SH-SY5Y (cell line): Measurements from ENCODE around the gene MRPL20.

Source experiments
- GATA2 ChIP-seq: IDR thresholded peaks from 2 replicates; pipeline ENCODE4 v1.6.1; 2011; ENCODE audit warnings: mild to moderate bottlenecking, low read depth, low read length
- GATA3 ChIP-seq: IDR thresholded peaks from 2 replicates; pipeline ENCODE4 v1.6.1; 2011; ENCODE audit warnings: low read depth, mild to moderate bottlenecking, low read length, moderate library complexity

MRPL20 gene

GRCh38 chr1:1420654-1421141 is 13.6 kb upstream of the MRPL20 start:
- TF ChIP-seq GATA3 (no peak), GATA2 (no peak)

- TF ChIP-seq GATA2 (no peak), GATA3 (no peak)
These were observed 12.9 kb upstream of the MRPL20 start for GRCh38 chr1:1419813-1420653.

DNA sequence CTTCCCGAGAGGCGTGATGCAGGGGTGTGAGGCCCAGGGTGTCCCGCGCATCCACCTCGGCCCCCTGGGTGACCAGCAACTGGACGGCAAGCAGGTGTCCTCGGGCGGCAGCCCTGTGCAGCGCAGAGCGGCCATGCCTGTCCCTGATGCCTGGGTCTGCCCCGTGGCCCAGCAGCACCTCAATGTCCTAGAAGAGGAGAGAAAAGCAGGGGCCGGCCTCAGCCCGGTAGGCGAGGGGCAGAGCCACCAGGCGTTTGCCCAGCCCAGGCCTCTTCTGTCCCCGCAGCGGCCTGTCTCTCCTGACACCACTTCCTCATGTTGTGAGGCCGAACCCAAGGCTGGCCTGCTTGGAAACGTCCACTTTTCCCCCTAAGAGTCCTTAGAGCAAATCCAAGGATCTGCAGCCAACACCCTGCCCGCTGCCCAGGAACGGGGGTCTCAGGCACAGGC is 12.3 kb upstream of the MRPL20 start:
- TF ChIP-seq GATA3 (no peak), GATA2 (no peak)

- no peak for TF ChIP-seq GATA2
- no peak for TF ChIP-seq GATA3
These were observed 11.6 kb upstream of the MRPL20 start for GRCh38 chr1:1418464-1419362.

DNA sequence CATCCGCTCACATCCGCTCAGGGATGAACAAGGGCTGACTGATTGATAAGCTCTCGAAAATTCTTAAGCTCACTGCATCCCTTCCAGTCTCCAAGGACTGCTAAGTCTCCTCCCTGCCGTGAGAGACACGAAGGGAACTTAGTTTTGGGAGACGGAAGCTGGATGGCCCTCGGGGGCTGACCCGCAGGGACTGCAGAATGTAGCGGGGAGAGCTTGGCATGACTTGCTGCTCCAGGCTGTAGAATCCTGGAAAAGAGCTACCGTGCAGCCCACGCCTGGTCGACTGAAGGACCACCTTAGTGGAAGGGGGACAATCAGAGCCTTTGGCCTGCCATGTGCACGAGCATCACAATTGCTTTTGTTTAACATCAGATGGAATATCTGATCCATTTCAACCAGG is 8.7 kb upstream of the MRPL20 start:
- TF ChIP-seq GATA3, result no peak
- TF ChIP-seq GATA2, result no peak

- TF ChIP-seq GATA2 (no peak), GATA3 (no peak)
These were observed 4.5 kb upstream of the MRPL20 start for GRCh38 chr1:1411626-1412025.

GRCh38 chr1:1407636-1408318 is 684 bp upstream of the MRPL20 start:
- TF ChIP-seq GATA3, result no peak
- no peak for TF ChIP-seq GATA2

DNA sequence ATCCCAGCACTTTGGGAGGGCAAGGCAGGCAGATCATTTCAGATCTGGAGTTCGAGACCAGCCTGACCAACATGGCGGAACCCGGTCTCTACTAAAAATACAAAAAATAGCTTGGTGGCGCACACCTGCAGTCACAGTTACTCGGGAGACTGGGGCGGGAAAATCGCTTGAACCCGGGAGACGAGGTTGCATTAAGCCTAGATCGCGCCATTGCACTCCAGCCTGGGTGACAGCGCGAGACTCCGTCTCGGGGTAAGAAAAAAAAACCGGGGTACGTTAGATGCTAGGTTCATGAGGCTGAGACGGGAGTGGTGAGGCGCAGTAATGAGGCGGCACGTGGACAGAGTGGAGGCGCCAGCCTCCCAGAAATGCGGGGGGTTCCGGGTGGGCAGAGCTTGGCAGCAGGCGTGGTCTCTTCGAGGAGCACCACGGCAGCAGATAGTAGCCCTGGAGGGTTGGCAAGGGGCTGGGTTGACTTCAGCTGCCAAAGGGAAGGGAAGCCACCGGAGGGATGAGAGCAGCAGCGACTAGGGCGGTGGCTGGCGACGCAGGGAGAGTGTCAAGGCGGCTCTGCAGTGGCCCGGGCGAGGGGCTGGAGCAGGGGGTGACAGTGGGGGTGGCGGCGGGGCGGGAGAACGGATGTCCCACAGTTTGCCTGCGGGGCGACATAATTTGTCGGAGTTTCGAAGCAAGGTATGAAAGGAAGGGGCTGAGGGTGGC is 832 bp downstream of the MRPL20 start:
- TF ChIP-seq GATA2 (no peak), GATA3 (no peak)

GRCh38 chr1:1403653-1404052 is 3.4 kb downstream of the MRPL20 start:
- no peak for TF ChIP-seq GATA3
- TF ChIP-seq GATA2, result no peak

GRCh38 chr1:1402072-1402900 is 4.8 kb downstream of the MRPL20 start:
- TF ChIP-seq GATA3, result no peak
- TF ChIP-seq GATA2, result no peak

DNA sequence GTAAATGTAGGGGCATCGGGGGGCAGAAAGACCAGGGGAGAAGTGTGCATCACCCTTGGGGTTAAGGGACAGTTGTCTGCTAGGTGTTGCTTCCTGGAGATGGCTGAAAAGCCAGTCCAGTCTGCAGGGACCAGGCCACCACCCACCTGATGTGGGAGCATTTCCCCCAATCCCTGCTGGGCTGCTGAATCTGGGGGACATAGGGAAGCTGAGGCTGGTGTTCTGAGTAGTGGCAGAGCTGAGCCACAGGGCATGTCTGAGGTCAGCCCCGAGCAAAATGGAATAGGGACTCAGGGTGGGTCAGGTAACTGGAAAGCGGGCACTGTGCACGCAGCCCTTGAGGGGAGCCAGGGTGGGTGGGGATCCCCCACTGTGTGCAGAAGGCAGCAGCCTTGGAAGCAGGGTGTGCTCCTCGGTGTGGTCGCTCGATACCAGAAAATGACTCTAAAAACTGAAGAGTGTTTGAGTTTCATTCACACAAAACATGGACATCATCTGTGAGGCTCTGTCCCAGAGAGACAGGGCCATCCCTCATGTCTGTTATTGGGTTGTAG is 5.6 kb downstream of the MRPL20 start:
- no peak for TF ChIP-seq GATA3
- TF ChIP-seq GATA2, result no peak
